Measurements from ENCODE around the gene TCP11.

TCP11 gene

DNA sequence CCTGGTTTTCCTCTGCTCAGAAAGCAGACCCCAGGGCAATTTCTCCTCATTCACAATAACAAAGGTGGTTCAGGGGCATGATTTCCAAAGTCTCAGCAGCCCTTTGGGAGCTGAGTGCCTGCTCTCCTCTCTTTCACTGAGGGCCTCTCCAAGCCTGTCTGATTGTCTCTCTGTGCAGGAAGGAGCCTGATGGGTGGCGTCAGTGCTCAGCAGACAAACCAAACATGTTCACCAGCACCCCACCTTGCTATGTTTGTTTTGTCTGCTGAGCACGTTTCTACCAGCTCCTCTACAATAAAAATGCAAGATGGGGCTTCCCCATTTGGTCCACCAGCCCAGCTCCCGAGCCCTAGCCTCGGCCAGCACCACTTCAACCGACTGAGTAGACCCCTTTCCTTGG is 25.4 kb upstream of the TCP11 start:
- TF ChIP-seq, protein P1, sequence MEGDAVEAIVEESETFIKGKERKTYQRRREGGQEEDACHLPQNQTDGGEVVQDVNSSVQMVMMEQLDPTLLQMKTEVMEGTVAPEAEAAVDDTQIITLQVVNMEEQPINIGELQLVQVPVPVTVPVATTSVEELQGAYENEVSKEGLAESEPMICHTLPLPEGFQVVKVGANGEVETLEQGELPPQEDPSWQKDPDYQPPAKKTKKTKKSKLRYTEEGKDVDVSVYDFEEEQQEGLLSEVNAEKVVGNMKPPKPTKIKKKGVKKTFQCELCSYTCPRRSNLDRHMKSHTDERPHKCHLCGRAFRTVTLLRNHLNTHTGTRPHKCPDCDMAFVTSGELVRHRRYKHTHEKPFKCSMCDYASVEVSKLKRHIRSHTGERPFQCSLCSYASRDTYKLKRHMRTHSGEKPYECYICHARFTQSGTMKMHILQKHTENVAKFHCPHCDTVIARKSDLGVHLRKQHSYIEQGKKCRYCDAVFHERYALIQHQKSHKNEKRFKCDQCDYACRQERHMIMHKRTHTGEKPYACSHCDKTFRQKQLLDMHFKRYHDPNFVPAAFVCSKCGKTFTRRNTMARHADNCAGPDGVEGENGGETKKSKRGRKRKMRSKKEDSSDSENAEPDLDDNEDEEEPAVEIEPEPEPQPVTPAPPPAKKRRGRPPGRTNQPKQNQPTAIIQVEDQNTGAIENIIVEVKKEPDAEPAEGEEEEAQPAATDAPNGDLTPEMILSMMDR (IDR thresholded peaks at IDR 0.05; ENCODE audit: low read depth, low read length) = no peak
- in situ Hi-C loops (cut with HindIII; ENCODE audit: low sequenced_read_pairs) = no loop called here
- DNase-seq (ENCODE audit: low read depth, low spot score) = no peak

DNA sequence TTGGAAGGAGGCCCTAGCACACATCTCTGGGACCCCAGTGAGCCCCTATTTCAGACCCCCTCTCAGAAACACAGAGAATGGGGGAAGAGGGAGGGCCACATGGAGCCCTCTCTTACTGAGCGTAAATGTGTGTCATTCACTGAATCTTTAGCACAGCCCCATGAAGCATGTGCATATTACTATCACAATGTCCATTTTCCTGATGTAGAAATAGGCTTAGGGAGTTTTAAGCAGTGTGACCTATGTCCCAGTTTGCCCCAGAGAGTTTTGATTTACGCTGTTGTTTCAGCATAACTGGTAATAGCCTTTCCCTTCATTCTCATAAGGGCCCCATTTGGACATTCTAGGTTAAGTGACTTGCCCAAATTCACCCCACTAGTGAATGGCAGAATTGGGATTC is 25.0 kb upstream of the TCP11 start:
- DNase-seq (ENCODE audit: low read depth, low spot score) = no peak
- no peak overlapping the region for H3K4me3 ChIP-seq (ENCODE audit: low read depth, low read length)
- TF ChIP-seq, protein P1 (IDR thresholded peaks at IDR 0.05; ENCODE audit: low read depth, low read length) = no peak
- in situ Hi-C loops (cut with HindIII; ENCODE audit: low sequenced_read_pairs) = no loop called here

More for the DNA sequence above, 25.4 kb upstream of the TCP11 start:
- H3K4me3 ChIP-seq (ENCODE audit: low read depth, low read length) = no peak overlapping the region

DNA sequence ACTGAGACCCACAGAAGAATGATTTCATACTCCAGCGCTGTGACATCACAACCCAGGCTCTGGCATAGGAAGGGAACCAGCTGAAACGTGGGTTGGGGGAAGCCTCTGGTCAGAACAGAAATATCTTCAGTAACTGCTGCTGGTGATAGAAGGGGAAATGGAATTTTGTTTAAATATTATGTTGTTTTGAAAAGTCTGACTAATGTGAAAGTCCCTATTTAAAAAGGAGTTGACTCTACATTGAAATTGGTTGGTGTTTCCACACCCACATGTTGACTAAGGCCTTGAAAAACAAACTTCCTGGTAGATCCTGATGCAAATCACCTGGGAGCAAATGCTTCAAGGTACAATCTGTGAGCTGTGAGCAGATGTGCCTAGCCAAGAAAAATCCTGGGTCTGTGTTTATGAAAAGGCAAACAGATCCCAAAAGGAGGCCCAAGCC is 24.5 kb upstream of the TCP11 start:
- in situ Hi-C loops (cut with HindIII; ENCODE audit: low sequenced_read_pairs) = no loop called here
- no peak overlapping the region for H3K4me3 ChIP-seq (ENCODE audit: low read depth, low read length)
- TF ChIP-seq, protein P1 (IDR thresholded peaks at IDR 0.05; ENCODE audit: low read depth, low read length) = no peak
- DNase-seq (ENCODE audit: low read depth, low spot score) = no peak

DNA sequence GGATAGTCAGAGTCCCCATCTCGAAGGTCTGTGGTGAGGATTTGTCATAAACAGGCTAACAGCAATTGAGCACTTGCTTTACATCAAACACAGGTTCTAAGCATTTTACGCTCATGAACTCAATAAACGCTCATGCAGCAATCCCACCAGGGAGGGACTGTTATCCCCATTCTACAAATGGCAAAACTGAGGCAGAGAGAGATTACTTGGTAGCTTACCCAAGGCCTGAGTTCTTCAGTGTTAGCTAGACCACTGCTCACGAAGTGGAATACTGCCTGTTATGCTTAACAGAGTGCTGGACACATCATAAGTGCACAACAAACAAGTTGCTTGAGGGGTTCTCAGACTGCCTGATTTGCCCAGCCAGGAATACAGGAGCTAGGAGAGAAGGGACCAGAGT is 23.7 kb upstream of the TCP11 start:
- no peak overlapping the region for H3K4me3 ChIP-seq (ENCODE audit: low read depth, low read length)
- no peak for DNase-seq (ENCODE audit: low read depth, low spot score)
- TF ChIP-seq, protein P1 (IDR thresholded peaks at IDR 0.05; ENCODE audit: low read depth, low read length) = no peak
- in situ Hi-C loops (cut with HindIII; ENCODE audit: low sequenced_read_pairs) = no loop called here

DNA sequence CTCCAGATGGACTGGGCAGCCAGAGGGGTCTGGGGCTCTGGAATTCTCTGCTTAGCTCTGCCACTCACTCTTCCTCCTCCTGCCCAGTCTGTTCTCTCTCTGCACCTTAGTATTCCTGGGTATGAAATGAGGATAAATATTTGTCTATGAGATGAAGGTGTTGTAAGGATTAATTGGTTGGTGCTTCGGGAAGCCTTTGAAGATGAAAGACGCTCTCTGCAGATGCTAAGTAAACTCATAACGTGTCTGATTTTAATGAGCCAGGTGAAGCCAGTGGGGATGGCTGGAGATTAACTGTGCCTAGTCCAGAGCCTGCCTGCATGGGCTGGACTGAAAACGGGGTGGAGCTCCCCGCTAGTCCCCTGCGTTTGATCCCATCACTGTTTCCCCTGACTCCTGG is 23.1 kb upstream of the TCP11 start:
- no peak overlapping the region for H3K4me3 ChIP-seq (ENCODE audit: low read depth, low read length)
- in situ Hi-C loops (cut with HindIII; ENCODE audit: low sequenced_read_pairs) = no loop called here
- no peak for DNase-seq (ENCODE audit: low read depth, low spot score)
- TF ChIP-seq, protein P1 (IDR thresholded peaks at IDR 0.05; ENCODE audit: low read depth, low read length) = no peak

DNA sequence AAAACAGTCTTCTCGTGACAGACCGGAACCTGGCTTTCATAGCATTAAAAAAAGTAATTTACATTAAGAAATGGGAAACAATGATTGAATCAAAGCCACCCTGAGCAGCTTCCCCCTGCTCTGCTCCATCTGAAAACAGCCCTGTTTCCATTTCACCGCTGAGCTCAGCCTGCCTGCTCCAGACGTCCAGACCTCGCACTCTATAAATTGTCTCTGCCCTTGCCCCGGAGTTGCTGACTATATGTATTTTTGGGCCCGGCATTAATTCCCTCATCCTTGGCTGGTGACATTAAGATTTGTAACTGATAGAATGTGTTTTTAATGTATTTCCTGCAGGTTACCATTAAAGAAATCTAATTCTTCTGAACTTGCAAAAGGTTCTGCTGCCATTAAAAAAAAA is 22.7 kb upstream of the TCP11 start:
- DNase-seq (ENCODE audit: low read depth, low spot score) = no peak
- in situ Hi-C loops (cut with HindIII; ENCODE audit: low sequenced_read_pairs) = no loop called here
- TF ChIP-seq, protein P1 (IDR thresholded peaks at IDR 0.05; ENCODE audit: low read depth, low read length) = no peak
- no peak overlapping the region for H3K4me3 ChIP-seq (ENCODE audit: low read depth, low read length)

Data from astrocyte of the spinal cord (primary cell).